ENCODE results near the gene NHERF1. TPM values are rescaled to one million over a fixed set of nuclear protein-coding genes. Genes with fewer than 3 reads are reported as not detected.

NHERF1 gene
- total and polyA plus RNA-seq, 9 of the 15 experiments (the other 6 are each of a cell fraction or from before 2014, with no cell fraction given) = 11.4 to 79.9 (median 36.9) TPM

DNA sequence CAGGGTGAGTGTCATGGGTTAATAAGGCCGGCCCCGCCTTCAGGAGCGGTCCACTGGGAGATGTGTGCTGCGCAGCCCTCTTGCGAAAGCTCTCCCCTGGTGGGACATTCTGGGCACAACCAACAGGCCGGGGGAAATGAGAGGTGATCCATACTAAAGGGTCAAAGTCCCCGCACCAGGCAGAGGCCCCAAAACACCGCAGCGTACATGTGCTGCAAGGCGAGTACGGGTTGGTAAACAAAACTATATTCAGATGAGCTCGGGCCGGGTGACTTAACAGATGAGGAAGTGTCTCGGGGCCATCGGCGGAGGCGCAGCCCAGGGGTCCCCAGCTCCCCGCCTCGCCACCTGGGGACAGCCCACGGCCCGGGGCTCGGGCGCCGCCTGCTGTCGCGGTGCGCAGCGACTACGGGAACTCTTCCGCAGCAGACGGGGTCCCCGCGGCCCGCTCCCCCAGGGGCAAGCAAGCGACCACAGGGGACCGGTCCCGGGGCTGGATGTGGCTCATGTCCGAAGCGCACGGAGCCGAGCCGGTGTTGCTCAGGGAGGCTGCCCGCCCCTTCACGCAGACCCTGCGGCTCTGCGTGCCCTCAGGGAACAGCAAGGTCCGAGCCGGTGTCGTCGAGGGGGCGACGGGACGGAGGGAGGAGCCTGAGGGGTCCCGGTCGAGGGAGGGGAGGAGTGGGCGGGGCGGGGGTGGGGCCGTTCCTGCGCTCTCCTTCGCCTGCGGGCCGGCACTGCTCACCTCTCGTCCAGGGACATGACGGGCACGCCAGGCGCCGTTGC is 11.7 kb upstream of the NHERF1 start, which contains the start of gene RAB37 (continued):
- TF ChIP-seq, protein P1, sequence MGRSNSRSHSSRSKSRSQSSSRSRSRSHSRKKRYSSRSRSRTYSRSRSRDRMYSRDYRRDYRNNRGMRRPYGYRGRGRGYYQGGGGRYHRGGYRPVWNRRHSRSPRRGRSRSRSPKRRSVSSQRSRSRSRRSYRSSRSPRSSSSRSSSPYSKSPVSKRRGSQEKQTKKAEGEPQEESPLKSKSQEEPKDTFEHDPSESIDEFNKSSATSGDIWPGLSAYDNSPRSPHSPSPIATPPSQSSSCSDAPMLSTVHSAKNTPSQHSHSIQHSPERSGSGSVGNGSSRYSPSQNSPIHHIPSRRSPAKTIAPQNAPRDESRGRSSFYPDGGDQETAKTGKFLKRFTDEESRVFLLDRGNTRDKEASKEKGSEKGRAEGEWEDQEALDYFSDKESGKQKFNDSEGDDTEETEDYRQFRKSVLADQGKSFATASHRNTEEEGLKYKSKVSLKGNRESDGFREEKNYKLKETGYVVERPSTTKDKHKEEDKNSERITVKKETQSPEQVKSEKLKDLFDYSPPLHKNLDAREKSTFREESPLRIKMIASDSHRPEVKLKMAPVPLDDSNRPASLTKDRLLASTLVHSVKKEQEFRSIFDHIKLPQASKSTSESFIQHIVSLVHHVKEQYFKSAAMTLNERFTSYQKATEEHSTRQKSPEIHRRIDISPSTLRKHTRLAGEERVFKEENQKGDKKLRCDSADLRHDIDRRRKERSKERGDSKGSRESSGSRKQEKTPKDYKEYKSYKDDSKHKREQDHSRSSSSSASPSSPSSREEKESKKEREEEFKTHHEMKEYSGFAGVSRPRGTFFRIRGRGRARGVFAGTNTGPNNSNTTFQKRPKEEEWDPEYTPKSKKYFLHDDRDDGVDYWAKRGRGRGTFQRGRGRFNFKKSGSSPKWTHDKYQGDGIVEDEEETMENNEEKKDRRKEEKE (IDR thresholded peaks at IDR 0.05; ENCODE audit: borderline replicate concordance in 1 of 2, control insufficient read depth in 1 of 2, low read depth in 2 of 2, low read length in 1 of 2) = no peak
- TF ChIP-seq, protein P2, sequence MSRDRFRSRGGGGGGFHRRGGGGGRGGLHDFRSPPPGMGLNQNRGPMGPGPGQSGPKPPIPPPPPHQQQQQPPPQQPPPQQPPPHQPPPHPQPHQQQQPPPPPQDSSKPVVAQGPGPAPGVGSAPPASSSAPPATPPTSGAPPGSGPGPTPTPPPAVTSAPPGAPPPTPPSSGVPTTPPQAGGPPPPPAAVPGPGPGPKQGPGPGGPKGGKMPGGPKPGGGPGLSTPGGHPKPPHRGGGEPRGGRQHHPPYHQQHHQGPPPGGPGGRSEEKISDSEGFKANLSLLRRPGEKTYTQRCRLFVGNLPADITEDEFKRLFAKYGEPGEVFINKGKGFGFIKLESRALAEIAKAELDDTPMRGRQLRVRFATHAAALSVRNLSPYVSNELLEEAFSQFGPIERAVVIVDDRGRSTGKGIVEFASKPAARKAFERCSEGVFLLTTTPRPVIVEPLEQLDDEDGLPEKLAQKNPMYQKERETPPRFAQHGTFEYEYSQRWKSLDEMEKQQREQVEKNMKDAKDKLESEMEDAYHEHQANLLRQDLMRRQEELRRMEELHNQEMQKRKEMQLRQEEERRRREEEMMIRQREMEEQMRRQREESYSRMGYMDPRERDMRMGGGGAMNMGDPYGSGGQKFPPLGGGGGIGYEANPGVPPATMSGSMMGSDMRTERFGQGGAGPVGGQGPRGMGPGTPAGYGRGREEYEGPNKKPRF (IDR thresholded peaks at IDR 0.05; ENCODE audit: low read depth, low read length) = no peak
- TF ChIP-seq, protein P3, sequence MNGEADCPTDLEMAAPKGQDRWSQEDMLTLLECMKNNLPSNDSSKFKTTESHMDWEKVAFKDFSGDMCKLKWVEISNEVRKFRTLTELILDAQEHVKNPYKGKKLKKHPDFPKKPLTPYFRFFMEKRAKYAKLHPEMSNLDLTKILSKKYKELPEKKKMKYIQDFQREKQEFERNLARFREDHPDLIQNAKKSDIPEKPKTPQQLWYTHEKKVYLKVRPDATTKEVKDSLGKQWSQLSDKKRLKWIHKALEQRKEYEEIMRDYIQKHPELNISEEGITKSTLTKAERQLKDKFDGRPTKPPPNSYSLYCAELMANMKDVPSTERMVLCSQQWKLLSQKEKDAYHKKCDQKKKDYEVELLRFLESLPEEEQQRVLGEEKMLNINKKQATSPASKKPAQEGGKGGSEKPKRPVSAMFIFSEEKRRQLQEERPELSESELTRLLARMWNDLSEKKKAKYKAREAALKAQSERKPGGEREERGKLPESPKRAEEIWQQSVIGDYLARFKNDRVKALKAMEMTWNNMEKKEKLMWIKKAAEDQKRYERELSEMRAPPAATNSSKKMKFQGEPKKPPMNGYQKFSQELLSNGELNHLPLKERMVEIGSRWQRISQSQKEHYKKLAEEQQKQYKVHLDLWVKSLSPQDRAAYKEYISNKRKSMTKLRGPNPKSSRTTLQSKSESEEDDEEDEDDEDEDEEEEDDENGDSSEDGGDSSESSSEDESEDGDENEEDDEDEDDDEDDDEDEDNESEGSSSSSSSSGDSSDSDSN (IDR thresholded peaks at IDR 0.05; ENCODE audit: borderline replicate concordance in 1 of 2, low read depth in 2 of 2, low read length in 2 of 2) = no peak
- TF ChIP-seq PTTG1 (tag; IDR thresholded peaks at IDR 0.05; ENCODE audit: low read depth) (no peak), FOXJ2 (tag; IDR thresholded peaks at IDR 0.05) (no peak), CEBPZ (IDR thresholded peaks at IDR 0.05; ENCODE audit: borderline replicate concordance, low read depth, low read length) (no peak), ATF6 (CRISPR knock-in tag; IDR thresholded peaks at IDR 0.05) (no peak), MAFG (tag; conservative IDR thresholded peaks at IDR 0.05) (no peak), SMAD4 (CRISPR knock-in tag; conservative IDR thresholded peaks at IDR 0.05) (no peak), GATAD2A (IDR thresholded peaks at IDR 0.05) (no peak), MAZ (CRISPR knock-in tag; conservative IDR thresholded peaks at IDR 0.05 in 1 of 2, IDR thresholded peaks at IDR 0.05 in 1 of 2) (peak in 1 of 2 experiments; percentile 26; a peak in 1 of 4 replicates), CEBPB (tag; IDR thresholded peaks at IDR 0.05) (peak; percentile 69)
